ENCODE data around the gene RAET1E. TPM values are rescaled to one million over a fixed set of nuclear protein-coding genes. Genes with fewer than 3 reads are reported as not detected.
"Not testable (repeated sequence)": the region's sequence is repeated elsewhere in the genome, so short reads cannot be mapped to it uniquely, and the experiment has no call there.

The RAET1E gene
- total and polyA plus RNA-seq, 2 experiments from 2014 or later = not detected

- H3K36me3 Mint-ChIP-seq (ENCODE audit: low read depth) = peaks cover 10% of the 10 kb centered on the region
- H3K27me3 Mint-ChIP-seq (ENCODE audit: insufficient read depth, low read depth, poor library complexity) = peaks cover 11% of the 10 kb centered on the region
- Histone ChIP-seq H3K4me2 (no peak overlapping the region), H4K20me1 (replicated peaks; ENCODE audit: insufficient read depth) (no peaks in the 10 kb centered on the region), H3K9me2 (ENCODE audit: insufficient read depth) (no peaks in the 10 kb centered on the region), H3K4me1 (ENCODE audit: insufficient read depth) (no peaks in the 10 kb centered on the region), H3K27me3 (ENCODE audit: insufficient read depth) (no peaks in the 10 kb centered on the region), H3K79me2 (replicated peaks; ENCODE audit: insufficient read depth) (no peaks in the 10 kb centered on the region), H3K27ac (ENCODE audit: low read depth) (no peak overlapping the region), H3K4me3 (no peak overlapping the region), H3K36me3 (ENCODE audit: insufficient read depth) (no peaks in the 10 kb centered on the region; the same call in 1 of the 2 replicates), H3F3A (replicated peaks; ENCODE audit: low read depth) (no peaks in the 10 kb centered on the region), H2AFZ (no peak overlapping the region)
- ATAC-seq = no peak
- no peak overlapping the region for H3K27ac Mint-ChIP-seq
- no peak overlapping the region for H3K4me3 Mint-ChIP-seq
- TF ChIP-seq, protein P1, sequence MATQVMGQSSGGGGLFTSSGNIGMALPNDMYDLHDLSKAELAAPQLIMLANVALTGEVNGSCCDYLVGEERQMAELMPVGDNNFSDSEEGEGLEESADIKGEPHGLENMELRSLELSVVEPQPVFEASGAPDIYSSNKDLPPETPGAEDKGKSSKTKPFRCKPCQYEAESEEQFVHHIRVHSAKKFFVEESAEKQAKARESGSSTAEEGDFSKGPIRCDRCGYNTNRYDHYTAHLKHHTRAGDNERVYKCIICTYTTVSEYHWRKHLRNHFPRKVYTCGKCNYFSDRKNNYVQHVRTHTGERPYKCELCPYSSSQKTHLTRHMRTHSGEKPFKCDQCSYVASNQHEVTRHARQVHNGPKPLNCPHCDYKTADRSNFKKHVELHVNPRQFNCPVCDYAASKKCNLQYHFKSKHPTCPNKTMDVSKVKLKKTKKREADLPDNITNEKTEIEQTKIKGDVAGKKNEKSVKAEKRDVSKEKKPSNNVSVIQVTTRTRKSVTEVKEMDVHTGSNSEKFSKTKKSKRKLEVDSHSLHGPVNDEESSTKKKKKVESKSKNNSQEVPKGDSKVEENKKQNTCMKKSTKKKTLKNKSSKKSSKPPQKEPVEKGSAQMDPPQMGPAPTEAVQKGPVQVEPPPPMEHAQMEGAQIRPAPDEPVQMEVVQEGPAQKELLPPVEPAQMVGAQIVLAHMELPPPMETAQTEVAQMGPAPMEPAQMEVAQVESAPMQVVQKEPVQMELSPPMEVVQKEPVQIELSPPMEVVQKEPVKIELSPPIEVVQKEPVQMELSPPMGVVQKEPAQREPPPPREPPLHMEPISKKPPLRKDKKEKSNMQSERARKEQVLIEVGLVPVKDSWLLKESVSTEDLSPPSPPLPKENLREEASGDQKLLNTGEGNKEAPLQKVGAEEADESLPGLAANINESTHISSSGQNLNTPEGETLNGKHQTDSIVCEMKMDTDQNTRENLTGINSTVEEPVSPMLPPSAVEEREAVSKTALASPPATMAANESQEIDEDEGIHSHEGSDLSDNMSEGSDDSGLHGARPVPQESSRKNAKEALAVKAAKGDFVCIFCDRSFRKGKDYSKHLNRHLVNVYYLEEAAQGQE (IDR thresholded peaks at IDR 0.05; ENCODE audit: unreplicated experiment) = no peak
- TF ChIP-seq NANOG (IDR thresholded peaks at IDR 0.05; ENCODE audit: borderline replicate concordance) = no peak
- no peak for TF ChIP-seq EZH2 (IDR thresholded peaks at IDR 0.05; ENCODE audit: low read depth, unreplicated experiment)
- TF ChIP-seq CREB1 (CRISPR knock-in tag; IDR thresholded peaks at IDR 0.05; ENCODE audit: low read depth) = no peak
- no peak for TF ChIP-seq JUNB (IDR thresholded peaks at IDR 0.05; ENCODE audit: unreplicated experiment)
- no peak for TF ChIP-seq ZNF114 (CRISPR knock-in tag; IDR thresholded peaks at IDR 0.05)
- no peak for TF ChIP-seq POLR2AphosphoS5 (IDR thresholded peaks at IDR 0.05; ENCODE audit: low read depth)
- TF ChIP-seq, protein P2, sequence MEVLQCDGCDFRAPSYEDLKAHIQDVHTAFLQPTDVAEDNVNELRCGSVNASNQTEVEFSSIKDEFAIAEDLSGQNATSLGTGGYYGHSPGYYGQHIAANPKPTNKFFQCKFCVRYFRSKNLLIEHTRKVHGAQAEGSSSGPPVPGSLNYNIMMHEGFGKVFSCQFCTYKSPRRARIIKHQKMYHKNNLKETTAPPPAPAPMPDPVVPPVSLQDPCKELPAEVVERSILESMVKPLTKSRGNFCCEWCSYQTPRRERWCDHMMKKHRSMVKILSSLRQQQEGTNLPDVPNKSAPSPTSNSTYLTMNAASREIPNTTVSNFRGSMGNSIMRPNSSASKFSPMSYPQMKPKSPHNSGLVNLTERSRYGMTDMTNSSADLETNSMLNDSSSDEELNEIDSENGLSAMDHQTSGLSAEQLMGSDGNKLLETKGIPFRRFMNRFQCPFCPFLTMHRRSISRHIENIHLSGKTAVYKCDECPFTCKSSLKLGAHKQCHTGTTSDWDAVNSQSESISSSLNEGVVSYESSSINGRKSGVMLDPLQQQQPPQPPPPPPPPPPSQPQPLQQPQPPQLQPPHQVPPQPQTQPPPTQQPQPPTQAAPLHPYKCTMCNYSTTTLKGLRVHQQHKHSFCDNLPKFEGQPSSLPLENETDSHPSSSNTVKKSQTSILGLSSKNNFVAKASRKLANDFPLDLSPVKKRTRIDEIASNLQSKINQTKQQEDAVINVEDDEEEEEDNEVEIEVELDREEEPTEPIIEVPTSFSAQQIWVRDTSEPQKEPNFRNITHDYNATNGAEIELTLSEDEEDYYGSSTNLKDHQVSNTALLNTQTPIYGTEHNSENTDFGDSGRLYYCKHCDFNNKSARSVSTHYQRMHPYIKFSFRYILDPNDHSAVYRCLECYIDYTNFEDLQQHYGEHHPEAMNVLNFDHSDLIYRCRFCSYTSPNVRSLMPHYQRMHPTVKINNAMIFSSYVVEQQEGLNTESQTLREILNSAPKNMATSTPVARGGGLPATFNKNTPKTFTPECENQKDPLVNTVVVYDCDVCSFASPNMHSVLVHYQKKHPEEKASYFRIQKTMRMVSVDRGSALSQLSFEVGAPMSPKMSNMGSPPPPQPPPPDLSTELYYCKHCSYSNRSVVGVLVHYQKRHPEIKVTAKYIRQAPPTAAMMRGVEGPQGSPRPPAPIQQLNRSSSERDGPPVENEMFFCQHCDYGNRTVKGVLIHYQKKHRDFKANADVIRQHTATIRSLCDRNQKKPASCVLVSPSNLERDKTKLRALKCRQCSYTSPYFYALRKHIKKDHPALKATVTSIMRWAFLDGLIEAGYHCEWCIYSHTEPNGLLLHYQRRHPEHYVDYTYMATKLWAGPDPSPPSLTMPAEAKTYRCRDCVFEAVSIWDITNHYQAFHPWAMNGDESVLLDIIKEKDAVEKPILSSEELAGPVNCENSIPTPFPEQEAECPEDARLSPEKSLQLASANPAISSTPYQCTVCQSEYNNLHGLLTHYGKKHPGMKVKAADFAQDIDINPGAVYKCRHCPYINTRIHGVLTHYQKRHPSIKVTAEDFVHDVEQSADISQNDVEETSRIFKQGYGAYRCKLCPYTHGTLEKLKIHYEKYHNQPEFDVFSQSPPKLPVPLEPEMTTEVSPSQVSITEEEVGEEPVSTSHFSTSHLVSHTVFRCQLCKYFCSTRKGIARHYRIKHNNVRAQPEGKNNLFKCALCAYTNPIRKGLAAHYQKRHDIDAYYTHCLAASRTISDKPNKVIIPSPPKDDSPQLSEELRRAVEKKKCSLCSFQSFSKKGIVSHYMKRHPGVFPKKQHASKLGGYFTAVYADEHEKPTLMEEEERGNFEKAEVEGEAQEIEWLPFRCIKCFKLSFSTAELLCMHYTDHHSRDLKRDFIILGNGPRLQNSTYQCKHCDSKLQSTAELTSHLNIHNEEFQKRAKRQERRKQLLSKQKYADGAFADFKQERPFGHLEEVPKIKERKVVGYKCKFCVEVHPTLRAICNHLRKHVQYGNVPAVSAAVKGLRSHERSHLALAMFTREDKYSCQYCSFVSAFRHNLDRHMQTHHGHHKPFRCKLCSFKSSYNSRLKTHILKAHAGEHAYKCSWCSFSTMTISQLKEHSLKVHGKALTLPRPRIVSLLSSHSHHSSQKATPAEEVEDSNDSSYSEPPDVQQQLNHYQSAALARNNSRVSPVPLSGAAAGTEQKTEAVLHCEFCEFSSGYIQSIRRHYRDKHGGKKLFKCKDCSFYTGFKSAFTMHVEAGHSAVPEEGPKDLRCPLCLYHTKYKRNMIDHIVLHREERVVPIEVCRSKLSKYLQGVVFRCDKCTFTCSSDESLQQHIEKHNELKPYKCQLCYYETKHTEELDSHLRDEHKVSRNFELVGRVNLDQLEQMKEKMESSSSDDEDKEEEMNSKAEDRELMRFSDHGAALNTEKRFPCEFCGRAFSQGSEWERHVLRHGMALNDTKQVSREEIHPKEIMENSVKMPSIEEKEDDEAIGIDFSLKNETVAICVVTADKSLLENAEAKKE (CRISPR knock-in tag; IDR thresholded peaks at IDR 0.05) = no peak
- no peaks in the 10 kb centered on the region for H3K4me1 Mint-ChIP-seq
- H3K9me3 Mint-ChIP-seq = peaks cover 33% of the 10 kb centered on the region
- DNase-seq (ENCODE audit: low spot score) = no peak
Measured at GRCh38 chr6:149913085-149913484, 15.2 kb upstream of the RAET1E start.

- H3K79me2 ChIP-seq (replicated peaks; ENCODE audit: insufficient read depth); H3K27me3 Mint-ChIP-seq (ENCODE audit: insufficient read depth, low read depth, poor library complexity); H3K9me2 ChIP-seq (ENCODE audit: insufficient read depth); H3K27ac ChIP-seq (ENCODE audit: low read depth); H3K4me1 Mint-ChIP-seq; H3F3A ChIP-seq (replicated peaks; ENCODE audit: low read depth); H3K4me2 ChIP-seq; H3K36me3 ChIP-seq (ENCODE audit: insufficient read depth); H3K4me3 Mint-ChIP-seq; H2AFZ ChIP-seq; H3K4me1 ChIP-seq (ENCODE audit: insufficient read depth); H3K27ac Mint-ChIP-seq; H3K4me3 ChIP-seq; H3K27me3 ChIP-seq (ENCODE audit: insufficient read depth); ATAC-seq; H4K20me1 ChIP-seq (replicated peaks; ENCODE audit: insufficient read depth); DNase-seq (ENCODE audit: low spot score): not testable (repeated sequence)
- H3K36me3 Mint-ChIP-seq (ENCODE audit: low read depth) = peaks cover 14% of the 10 kb centered on the region
- H3K9me3 Mint-ChIP-seq = peaks cover 37% of the 10 kb centered on the region
Measured at GRCh38 chr6:149912680-149913079, 14.8 kb upstream of the RAET1E start.
